K562 (cell line): Measurements from ENCODE around the gene TTC5. TPM values are rescaled to one million over a fixed set of nuclear protein-coding genes. Genes with fewer than 3 reads are reported as not detected.

Experiments
- ATAC-seq: fragments of 200-7000 bp; cut with Tn5 transposase; 3 replicates; pipeline ENCODE4 v1.9.1; 2020; ENCODE audit warnings: moderate library complexity
- BruUV-seq: library from RNA; stranded (reverse); fragments of 400-500 nt; replicated peaks from 2 replicates; lab custom pipeline; 2021; lab: Mats Ljungman, UMichigan
- CTCF ChIA-PET: fragments of 300-600 bp; formaldehyde crosslinking; extraction: SDS; loops from one replicate; lab custom pipeline; 2021; ENCODE audit warnings: low intra/inter-chr PET ratio; lab: Yijun Ruan, JAX
- POLR2A ChIA-PET: fragments of 300-600, 350-650 bp; sonication (Branson Sonifier 250); formaldehyde crosslinking; extraction: SDS; loops from one replicate; lab custom pipeline; 2021; ENCODE audit warnings: antibody characterized with exemption, inconsistent platforms; lab: Yijun Ruan, JAX
- DNase-seq, 4 experiments: peaks; one replicate each; pipeline versions ENCODE4 v3.0.0 to v3.0.0-alpha.2; 2011 to 2018; ENCODE audit warnings: low spot score in 3 of 4, mixed read lengths in 3 of 4; ENCODE audit errors: extremely low read depth in 1 of 4
- FAIRE-seq: peaks from 2 replicates; lab custom pipeline; 2011; peaks lifted over from hg19 to GRCh38; lab: Jason Lieb, UNC
- H2AFZ ChIP-seq: 2 replicates; pipeline ENCODE4 v1.6.0; 2011; ENCODE audit warnings: low read depth, low read length, control low read depth, inconsistent platforms
- H3K27ac ChIP-seq: fragments of 200-600 bp; 3 replicates; pipeline ENCODE4 v1.8.0; 2011; ENCODE audit warnings: low read depth, mild to moderate bottlenecking, control low read depth, inconsistent platforms, low read length, moderate library complexity, mixed read lengths; ENCODE audit errors: extremely low read depth
- H3K27me3 ChIP-seq, 2 experiments: fragments of 300-600 bp in 1 of 2; 2 replicates in 1 of 2; 3 replicates in 1 of 2; pipeline versions ENCODE4 v1.6.0 to v1.8.0; 2011; ENCODE audit warnings: inconsistent platforms in 2 of 2, low read length in 2 of 2, mild to moderate bottlenecking in 1 of 2, mixed read lengths in 1 of 2, moderate library complexity in 1 of 2; ENCODE audit not compliant: control insufficient read depth in 2 of 2, insufficient read depth in 2 of 2
- H3K36me3 ChIP-seq: fragments of 300-600 bp; 3 replicates; pipeline ENCODE4 v1.8.0; 2011; ENCODE audit warnings: mild to moderate bottlenecking, low read length, inconsistent platforms; ENCODE audit not compliant: control insufficient read depth, insufficient read depth
- H3K4me1 ChIP-seq, 2 experiments: fragments of 200-600 bp in 1 of 2; replicated peaks in 1 of 2; 2 replicates in 1 of 2; 3 replicates in 1 of 2; pipeline versions ENCODE4 v1.5.1 to v1.8.0; 2011; ENCODE audit warnings: inconsistent platforms in 2 of 2, low read length in 2 of 2, mild to moderate bottlenecking in 1 of 2, mixed read lengths in 1 of 2, moderate library complexity in 1 of 2; ENCODE audit not compliant: control insufficient read depth in 2 of 2, insufficient read depth in 2 of 2
- H3K4me2 ChIP-seq: 2 replicates; pipeline ENCODE4 v1.6.1; 2011; ENCODE audit warnings: low read length, control low read depth, inconsistent platforms, mixed read lengths; ENCODE audit not compliant: insufficient read depth
- H3K4me3 ChIP-seq: fragments of 200-600 bp; sonication (generic), shearing (Covaris generic); 2 replicates; pipeline ENCODE4 v1.5.1; 2016; ENCODE audit warnings: control low read depth, inconsistent platforms
- H3K79me2 ChIP-seq: fragments of 200-600 bp; 3 replicates; pipeline ENCODE4 v1.8.0; 2011; ENCODE audit warnings: low read length, inconsistent platforms; ENCODE audit not compliant: control insufficient read depth, insufficient read depth
- H3K9ac ChIP-seq, 2 experiments: 2 replicates each; pipeline versions ENCODE4 v1.6.0 to v1.6.1; 2011; ENCODE audit warnings: low read depth in 2 of 2, low read length in 2 of 2, control low read depth in 1 of 2, inconsistent platforms in 1 of 2, mild to moderate bottlenecking in 1 of 2, mixed read lengths in 1 of 2; ENCODE audit not compliant: insufficient read depth in 1 of 2
- H3K9me1 ChIP-seq: one replicate; pipeline ENCODE4 v1.6.0; 2011; ENCODE audit warnings: inconsistent platforms, mild to moderate bottlenecking, low read length, moderate library complexity; ENCODE audit not compliant: control insufficient read depth, insufficient read depth
- H3K9me3 ChIP-seq: replicated peaks from 2 replicates; pipeline ENCODE4 v1.5.1; 2011; ENCODE audit warnings: low read depth, low read length, inconsistent platforms; ENCODE audit not compliant: control insufficient read depth, insufficient read depth
- H4K20me1 ChIP-seq: replicated peaks from 2 replicates; pipeline ENCODE4 v1.6.1; 2011; ENCODE audit warnings: low read length, inconsistent platforms, mixed read lengths; ENCODE audit not compliant: control insufficient read depth, insufficient read depth
- CEBPB ChIP-seq: fragments of 450-650 bp; IDR thresholded peaks from 2 replicates; pipeline ENCODE4 v1.6.1; 2016; ENCODE audit warnings: missing genetic modification characterization, missing compliant biosample characterization
- DPF2 ChIP-seq: fragments of 450-650 bp; IDR thresholded peaks from 2 replicates; pipeline ENCODE4 v1.6.1; 2016
- EP400 ChIP-seq: fragments of 450-650 bp; IDR thresholded peaks from 2 replicates; pipeline ENCODE4 v1.6.1; 2017; ENCODE audit warnings: antibody characterized with exemption, mild to moderate bottlenecking, moderate library complexity
- FOXK2 ChIP-seq, 2 experiments: fragments of 450-650 bp; IDR thresholded peaks in 1 of 2; conservative IDR thresholded peaks in 1 of 2; 2 replicates each; pipeline ENCODE4 v1.6.1; 2016; ENCODE audit warnings: low read depth in 2 of 2, mild to moderate bottlenecking in 1 of 2
- HDAC1 ChIP-seq, 2 experiments: fragments of 450-650 bp; IDR thresholded peaks; 2 replicates each; pipeline ENCODE4 v1.6.1; 2016 to 2017; ENCODE audit warnings: inconsistent platforms in 1 of 2, mild to moderate bottlenecking in 1 of 2, moderate library complexity in 1 of 2
- HEY1 ChIP-seq: fragments of 250-450 bp; sonication (Bioruptor Pico); IDR thresholded peaks from 2 replicates; pipeline ENCODE4 v1.5.0; 2020; ENCODE audit warnings: mild to moderate bottlenecking, moderate library complexity, borderline replicate concordance
- HMGXB4 ChIP-seq: sonication (generic); formaldehyde crosslinking; IDR thresholded peaks from 2 replicates; pipeline ENCODE4 v1.8.1; 2023; ENCODE audit warnings: mild to moderate bottlenecking, missing genetic modification reagents
- MNT ChIP-seq, 2 experiments: fragments of 450-650 bp; conservative IDR thresholded peaks; 2 replicates each; pipeline ENCODE4 v1.6.1; 2017; ENCODE audit warnings: mild to moderate bottlenecking in 2 of 2, moderate library complexity in 2 of 2
- NFE2 ChIP-seq: IDR thresholded peaks from 2 replicates; pipeline ENCODE4 v1.6.1; 2014; ENCODE audit warnings: antibody characterized with exemption, low read depth
- NONO ChIP-seq, 2 experiments: fragments of 200-400 bp in 1 of 2; fragments of 450-650 bp in 1 of 2; formaldehyde crosslinking in 1 of 2; IDR thresholded peaks; 2 replicates each; pipeline ENCODE4 v1.6.1; 2017; ENCODE audit warnings: low read depth in 2 of 2, mild to moderate bottlenecking in 2 of 2, moderate library complexity in 2 of 2, low read length in 1 of 2
- PKNOX1 ChIP-seq: fragments of 450-650 bp; IDR thresholded peaks from 2 replicates; pipeline ENCODE4 v1.6.1; 2016
- SNIP1 ChIP-seq: fragments of 450-650 bp; IDR thresholded peaks from 2 replicates; pipeline ENCODE4 v1.7.1; 2017; ENCODE audit warnings: low read depth, mild to moderate bottlenecking
- STAT6 ChIP-seq: sonication (generic); formaldehyde crosslinking; IDR thresholded peaks from 2 replicates; pipeline ENCODE4 v1.8.1; 2023; ENCODE audit warnings: mild to moderate bottlenecking, missing genetic modification reagents
- TAL1 ChIP-seq: fragments of 450-650 bp; IDR thresholded peaks from 2 replicates; pipeline ENCODE4 v1.6.1; 2016; ENCODE audit warnings: mild to moderate bottlenecking
- WGBS: fragments of 100-300 bp; shearing (Covaris generic); methylation state at CpG from one replicate; pipeline ENCODE4 v1.1.6; 2016; ENCODE audit warnings: low coverage, mixed read lengths; ENCODE audit not compliant: insufficient coverage; ENCODE audit errors: missing lambda C conversion rate; 5-methylcytosine and 5-hydroxymethylcytosine counted together
- in situ Hi-C: fragments of 300-500 bp; cut with MboI; formaldehyde crosslinking; loops from 4 replicates; pipeline ENCODE4 v1.15.0; 2018; ENCODE audit warnings: inconsistent platforms, mixed read lengths
- intact Hi-C: fragments of 100-400 bp; cut with micrococcal nuclease; formaldehyde crosslinking; loops from 2 replicates; pipeline ENCODE4 v1.14.2; 2022
- polyA plus RNA-seq, 8 experiments: library from polyadenylated mRNA; depleted of rRNA in 4 of 8; stranded (reverse) in 5 of 8; unstranded in 3 of 8; fragments of >200 nt; fragmentation: Nextera tagmentation in 2 of 8; fragmentation: Illumina TruSeq in 1 of 8; extraction: Ambion mirVana in 2 of 8; extraction: Trizol in 1 of 8; gene quantifications; 2 replicates each; pipeline versions ENCODE4 v1.2.1 to v1.2.3, GENCODE V29; 2011 to 2014; ENCODE audit warnings: inconsistent platforms in 1 of 8, missing spikeins in 1 of 8
- total RNA-seq, 7 experiments: library from RNA; depleted of rRNA in 6 of 7; stranded (reverse); fragments of >200 nt in 6 of 7; fragmentation: Illumina TruSeq in 2 of 7; extraction: Trizol in 2 of 7; gene quantifications; 2 replicates each; pipeline versions ENCODE4 v1.2.1 to v1.2.3, GENCODE V29; 2011 to 2021; ENCODE audit warnings: low replicate concordance in 1 of 7

Gene TTC5
- total and polyA plus RNA-seq, 9 of the 15 experiments (the other 6 are each of a cell fraction or from before 2014, with no cell fraction given) = 4.8 to 17.1 (median 7.5) TPM

GRCh38 chr14:20331053-20331613, 25.4 kb upstream of the TTC5 start:
- peak in 2 of 4 experiments; percentile 42 to 52 for DNase-seq
- Histone ChIP-seq H3K4me1 (peaks cover 0 to 16% of the 10 kb centered on the region in 2 experiments; a peak in 2 of 5 replicates), H3K27me3 (no peaks in the 10 kb centered on the region), H3K36me3 (peaks cover 44% of the 10 kb centered on the region), H3K79me2 (peaks cover 72% of the 10 kb centered on the region), H3K9ac (peak overlapping the region in 1 of 2 experiments; percentile 73; a peak in 2 of 4 replicates), H4K20me1 (no peaks in the 10 kb centered on the region; the same call in 1 of the 2 replicates), H3K4me3 (peak overlapping the region; percentile 45), H3K9me1 (no peaks in the 10 kb centered on the region), H3K27ac (peak overlapping the region; percentile 63), H3K4me2 (peak overlapping the region; percentile 74), H2AFZ (no peak overlapping the region), H3K9me3 (no peaks in the 10 kb centered on the region; the same call in 1 of the 2 replicates)
- ChIA-PET CTCF (interaction anchor here (1.0 kb wide), 1 partner anchor 277 kb away, joined by 3 read pairs; no protein-coding TSS in a partner anchor), POLR2A (no interaction called here)
- BruUV-seq = TSS peak; percentile 14
- FAIRE-seq = peak; percentile 11
- ATAC-seq = peak; percentile 66
- 0% methylated on average over 2 of the region's 2 CpGs for WGBS
- intact Hi-C loops = loop anchor here (10.0 kb wide), 1 partner anchor 484 kb away; no protein-coding TSS in a partner anchor
- in situ Hi-C loops = no loop called here
- peak; percentile 79 to 87 for TF ChIP-seq FOXK2 (conservative IDR thresholded peaks at IDR 0.05 in 1 of 2, IDR thresholded peaks at IDR 0.05 in 1 of 2; ENCODE audit: low read depth in 2 of 2)
- peak; percentile 64 for TF ChIP-seq CEBPB (tag)
- 0 out of 2 replicates have a peak, but pooled peaks have one; percentile 25 for TF ChIP-seq EP400
- peak in 1 of 2 experiments; percentile 40; a peak in 1 of 4 replicates for TF ChIP-seq HDAC1 (IDR thresholded peaks at IDR 0.05)
- peak; percentile 93 to 95 for TF ChIP-seq MNT (conservative IDR thresholded peaks at IDR 0.05)
- no peak for TF ChIP-seq SNIP1
- TF ChIP-seq STAT6 (CRISPR knock-in tag) = no peak
- TF ChIP-seq NFE2 = peak; percentile 64
- TF ChIP-seq PKNOX1 = peak; percentile 48
- TF ChIP-seq TAL1 = 0 out of 2 replicates have a peak, but pooled peaks have one; percentile 6
- TF ChIP-seq DPF2 = peak; percentile 42; the same call in 1 of the 2 replicates
- no peak for TF ChIP-seq NONO (IDR thresholded peaks at IDR 0.05; ENCODE audit: low read depth in 2 of 2, low read length in 1 of 2)
- no peak for TF ChIP-seq HEY1 (CRISPR knock-in tag)
- no peak for TF ChIP-seq HMGXB4 (CRISPR knock-in tag)
